ENCODE measurements around the gene ACHE.

DNA sequence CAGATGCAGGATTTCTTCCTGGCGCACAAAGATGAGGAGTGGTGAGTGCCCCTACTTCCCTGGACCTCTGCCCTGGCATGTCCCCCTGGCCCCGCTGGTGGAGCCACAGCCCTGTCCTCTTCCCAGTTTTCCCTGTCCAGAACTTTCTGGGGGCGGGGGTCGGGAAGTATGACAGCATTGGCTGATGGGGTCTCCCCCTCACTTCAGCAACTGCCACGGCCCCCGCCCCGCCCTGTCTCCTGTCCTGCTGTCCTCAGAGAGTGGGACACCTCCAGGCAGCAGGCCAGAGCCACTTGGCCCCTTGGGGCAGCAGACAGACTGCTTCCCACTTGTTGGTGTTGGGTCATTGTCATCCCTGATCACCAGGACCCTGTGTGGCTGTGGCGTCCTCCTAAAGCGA lies 13.5 kb downstream of the ACHE start:
- TF ChIP-seq, protein P1, sequence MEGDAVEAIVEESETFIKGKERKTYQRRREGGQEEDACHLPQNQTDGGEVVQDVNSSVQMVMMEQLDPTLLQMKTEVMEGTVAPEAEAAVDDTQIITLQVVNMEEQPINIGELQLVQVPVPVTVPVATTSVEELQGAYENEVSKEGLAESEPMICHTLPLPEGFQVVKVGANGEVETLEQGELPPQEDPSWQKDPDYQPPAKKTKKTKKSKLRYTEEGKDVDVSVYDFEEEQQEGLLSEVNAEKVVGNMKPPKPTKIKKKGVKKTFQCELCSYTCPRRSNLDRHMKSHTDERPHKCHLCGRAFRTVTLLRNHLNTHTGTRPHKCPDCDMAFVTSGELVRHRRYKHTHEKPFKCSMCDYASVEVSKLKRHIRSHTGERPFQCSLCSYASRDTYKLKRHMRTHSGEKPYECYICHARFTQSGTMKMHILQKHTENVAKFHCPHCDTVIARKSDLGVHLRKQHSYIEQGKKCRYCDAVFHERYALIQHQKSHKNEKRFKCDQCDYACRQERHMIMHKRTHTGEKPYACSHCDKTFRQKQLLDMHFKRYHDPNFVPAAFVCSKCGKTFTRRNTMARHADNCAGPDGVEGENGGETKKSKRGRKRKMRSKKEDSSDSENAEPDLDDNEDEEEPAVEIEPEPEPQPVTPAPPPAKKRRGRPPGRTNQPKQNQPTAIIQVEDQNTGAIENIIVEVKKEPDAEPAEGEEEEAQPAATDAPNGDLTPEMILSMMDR (conservative IDR thresholded peaks at IDR 0.05; ENCODE audit: low read length), result no peak
- no peak for TF ChIP-seq EZH2phosphoT487 (IDR thresholded peaks at IDR 0.05; ENCODE audit: borderline replicate concordance, low read depth, low read length)

Measured in OCI-LY7 (cell line).